ENCODE measurements around the gene ASB14.
"Not testable (repeated sequence)": the region's sequence is repeated elsewhere in the genome, so short reads cannot be mapped to it uniquely, and the experiment has no call there.

The ASB14 gene

GRCh38 chr3:57314204-57314603 lies 21.7 kb upstream of the ASB14 start:
- DNase-seq, result no peak
- intact Hi-C loops (cut with DNase I; ENCODE audit: low total_unique reads), result no loop called here
- peaks cover 0 to 5% (median 0%) of the 10 kb centered on the region in 3 donors for H3K9me3 ChIP-seq
- TF ChIP-seq, protein P1, sequence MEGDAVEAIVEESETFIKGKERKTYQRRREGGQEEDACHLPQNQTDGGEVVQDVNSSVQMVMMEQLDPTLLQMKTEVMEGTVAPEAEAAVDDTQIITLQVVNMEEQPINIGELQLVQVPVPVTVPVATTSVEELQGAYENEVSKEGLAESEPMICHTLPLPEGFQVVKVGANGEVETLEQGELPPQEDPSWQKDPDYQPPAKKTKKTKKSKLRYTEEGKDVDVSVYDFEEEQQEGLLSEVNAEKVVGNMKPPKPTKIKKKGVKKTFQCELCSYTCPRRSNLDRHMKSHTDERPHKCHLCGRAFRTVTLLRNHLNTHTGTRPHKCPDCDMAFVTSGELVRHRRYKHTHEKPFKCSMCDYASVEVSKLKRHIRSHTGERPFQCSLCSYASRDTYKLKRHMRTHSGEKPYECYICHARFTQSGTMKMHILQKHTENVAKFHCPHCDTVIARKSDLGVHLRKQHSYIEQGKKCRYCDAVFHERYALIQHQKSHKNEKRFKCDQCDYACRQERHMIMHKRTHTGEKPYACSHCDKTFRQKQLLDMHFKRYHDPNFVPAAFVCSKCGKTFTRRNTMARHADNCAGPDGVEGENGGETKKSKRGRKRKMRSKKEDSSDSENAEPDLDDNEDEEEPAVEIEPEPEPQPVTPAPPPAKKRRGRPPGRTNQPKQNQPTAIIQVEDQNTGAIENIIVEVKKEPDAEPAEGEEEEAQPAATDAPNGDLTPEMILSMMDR (IDR thresholded peaks at IDR 0.05), result no peak
- no peaks in the 10 kb centered on the region for H3K36me3 ChIP-seq
- no peaks in the 10 kb centered on the region for H3K27me3 ChIP-seq
- H3K4me1 ChIP-seq, result no peaks in the 10 kb centered on the region
- H3K27ac ChIP-seq, result no peak overlapping the region
- H3K4me3 ChIP-seq, result no peak overlapping the region

GRCh38 chr3:57309769-57310360 lies 17.4 kb upstream of the ASB14 start:
- no peak for DNase-seq
- Histone ChIP-seq H3K27ac (no peak overlapping the region), H3K4me1 (no peaks in the 10 kb centered on the region), H3K36me3 (no peaks in the 10 kb centered on the region), H3K27me3 (peaks cover 0 to 3% of the 10 kb centered on the region in 2 donors), H3K4me3 (no peak overlapping the region), H3K9me3 (no peaks in the 10 kb centered on the region)
- TF ChIP-seq, protein P1 (IDR thresholded peaks at IDR 0.05), result no peak
- intact Hi-C loops (cut with DNase I; ENCODE audit: low total_unique reads), result no loop called here

DNA sequence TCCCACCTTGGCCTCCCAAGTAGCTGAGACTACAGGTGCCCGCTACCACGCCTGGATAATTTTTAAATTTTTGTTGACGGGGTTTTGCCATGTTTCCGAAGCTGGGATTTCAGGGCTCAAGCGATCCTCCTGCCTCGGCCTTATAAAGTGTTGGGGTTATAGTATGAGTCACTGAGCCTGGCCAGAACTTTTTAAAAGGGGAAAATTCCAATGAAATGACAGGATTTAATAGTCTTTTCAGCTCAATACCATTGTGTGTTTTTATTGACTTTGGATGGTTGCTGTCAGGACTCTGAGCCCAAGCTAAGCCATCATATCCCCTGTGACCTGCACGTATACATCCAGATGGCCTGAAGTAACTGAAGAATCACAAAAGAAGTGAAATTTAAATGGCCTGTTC lies 11.0 kb upstream of the ASB14 start:
- DNase-seq; H3K9me3 ChIP-seq; H3K27ac ChIP-seq; H3K36me3 ChIP-seq; H3K27me3 ChIP-seq; H3K4me1 ChIP-seq; H3K4me3 ChIP-seq; intact Hi-C loops (cut with DNase I; ENCODE audit: low total_unique reads): not testable (repeated sequence)

GRCh38 chr3:57298041-57298440 lies 5.6 kb upstream of the ASB14 start:
- Histone ChIP-seq H3K36me3 (no peaks in the 10 kb centered on the region), H3K4me3 (no peak overlapping the region), H3K27me3 (no peaks in the 10 kb centered on the region), H3K9me3 (no peaks in the 10 kb centered on the region), H3K27ac (no peak overlapping the region), H3K4me1 (peaks cover 0 to 1% (median 0%) of the 10 kb centered on the region in 4 donors)
- DNase-seq, result no peak
- TF ChIP-seq, protein P1 (IDR thresholded peaks at IDR 0.05), result no peak
- intact Hi-C loops (cut with DNase I; ENCODE audit: low total_unique reads), result no loop called here

DNA sequence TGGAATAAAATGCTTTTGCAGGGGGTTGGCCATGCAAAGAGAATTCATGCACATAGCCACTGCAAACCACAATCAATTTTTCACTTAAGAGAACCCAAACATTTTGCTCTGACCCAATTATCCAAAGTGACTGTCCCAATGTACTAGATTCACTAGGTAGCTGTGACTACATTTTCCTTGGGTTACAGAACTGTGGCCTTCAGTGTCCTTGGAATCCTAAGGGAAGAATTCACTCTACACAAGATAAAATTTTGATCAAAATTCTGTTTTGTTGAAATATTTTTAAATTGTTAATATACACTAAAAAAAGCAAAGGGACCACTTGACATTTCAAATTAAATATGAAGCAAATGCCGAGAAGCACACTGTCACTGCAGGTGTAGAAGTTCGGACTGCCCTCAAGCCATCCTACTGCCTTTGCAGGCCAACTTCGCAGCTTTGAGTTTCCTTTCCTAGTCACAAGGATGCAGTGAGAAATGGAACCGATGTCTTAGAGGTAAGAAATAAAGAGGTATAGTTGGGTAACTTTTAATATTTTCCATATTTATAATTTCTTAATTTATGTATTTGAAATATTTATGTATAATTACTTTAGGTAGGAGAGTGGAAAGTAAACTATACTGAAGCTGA lies 527 bp upstream of the ASB14 start:
- Histone ChIP-seq H3K27ac (no peak overlapping the region), H3K27me3 (no peaks in the 10 kb centered on the region), H3K36me3 (no peaks in the 10 kb centered on the region), H3K4me1 (peaks cover 0 to 9% (median 0%) of the 10 kb centered on the region in 4 donors), H3K9me3 (no peaks in the 10 kb centered on the region), H3K4me3 (no peak overlapping the region)
- TF ChIP-seq, protein P1 (IDR thresholded peaks at IDR 0.05), result no peak
- intact Hi-C loops (cut with DNase I; ENCODE audit: low total_unique reads), result no loop called here
- no peak for DNase-seq

GRCh38 chr3:57288403-57288802 lies 4.1 kb downstream of the ASB14 start:
- Histone ChIP-seq H3K36me3 (no peaks in the 10 kb centered on the region), H3K4me3 (no peak overlapping the region), H3K9me3 (no peaks in the 10 kb centered on the region), H3K27ac (no peak overlapping the region), H3K27me3 (peaks cover 0 to 5% of the 10 kb centered on the region in 2 donors), H3K4me1 (peaks cover 0 to 9% (median 0%) of the 10 kb centered on the region in 4 donors)
- DNase-seq, result no peak
- TF ChIP-seq, protein P1 (IDR thresholded peaks at IDR 0.05), result no peak
- intact Hi-C loops (cut with DNase I; ENCODE audit: low total_unique reads), result no loop called here
